A549 (cell line): ENCODE measurements around the gene RPUSD2. TPM values are rescaled to one million over a fixed set of nuclear protein-coding genes. Genes with fewer than 3 reads are reported as not detected.

Source experiments
- ATAC-seq, 2 experiments: fragments of 200-7000 bp in 1 of 2; fragments of >200 bp in 1 of 2; cut with Nextera tagmentation in 1 of 2; cut with Tn5 transposase in 1 of 2; 3 replicates each; pipeline versions ENCODE4 v1.8.0 to v1.9.1; 2018 to 2020; ENCODE audit warnings: mild to moderate bottlenecking in 1 of 2, moderate library complexity in 1 of 2
- CTCF ChIA-PET: fragments of 300-600 bp; sonication (Branson Sonifier 250); formaldehyde crosslinking; extraction: SDS; loops from one replicate; lab custom pipeline; 2021; ENCODE audit warnings: antibody characterized with exemption, inconsistent platforms; lab: Yijun Ruan, JAX
- POLR2A ChIA-PET: fragments of 350-600 bp; formaldehyde crosslinking; extraction: SDS; loops from one replicate; lab custom pipeline; 2021; ENCODE audit warnings: antibody characterized with exemption, inconsistent platforms; lab: Yijun Ruan, JAX
- DNase-seq, 2 experiments: peaks; one replicate each; pipeline versions ENCODE4 v3.0.0 to v3.0.0-alpha.2; 2011 to 2016; ENCODE audit warnings: low read depth in 1 of 2, low spot score in 1 of 2
- FAIRE-seq: peaks from 2 replicates; lab custom pipeline; 2011; peaks lifted over from hg19 to GRCh38; lab: Jason Lieb, UNC
- H3K27ac ChIP-seq, 2 experiments: fragments of >200 bp; sonication (Bioruptor Twin); formaldehyde crosslinking; 3 replicates each; pipeline ENCODE4 v1.5.1; 2016 to 2017
- H3K4me1 ChIP-seq: fragments of >200 bp; sonication (Bioruptor Twin); formaldehyde crosslinking; 3 replicates; pipeline ENCODE4 v1.6.1; 2016
- H3K4me2 ChIP-seq: fragments of >200 bp; sonication (Bioruptor Twin); formaldehyde crosslinking; 3 replicates; pipeline ENCODE4 v1.6.1; 2016
- H3K4me3 ChIP-seq: fragments of >200 bp; sonication (Bioruptor Twin); formaldehyde crosslinking; 3 replicates; pipeline ENCODE4 v1.5.1; 2016
- H3K9me3 ChIP-seq: fragments of >200 bp; sonication (Bioruptor Twin); formaldehyde crosslinking; 3 replicates; pipeline ENCODE4 v1.6.1; 2016
- BCL3 ChIP-seq: fragments of >200 bp; sonication (Bioruptor Twin); formaldehyde crosslinking; IDR thresholded peaks from 3 replicates; pipeline ENCODE4 v1.6.1; 2016
- BHLHE40 ChIP-seq: IDR thresholded peaks from 2 replicates; pipeline ENCODE4 v1.6.1; 2012; ENCODE audit warnings: low read depth, low read length, inconsistent platforms
- CBX2 ChIP-seq: fragments of 200-600 bp; sonication (generic); IDR thresholded peaks from 2 replicates; pipeline ENCODE4 v1.6.1; 2016; ENCODE audit warnings: low read depth, mild to moderate bottlenecking, borderline replicate concordance
- CBX8 ChIP-seq: fragments of 200-600 bp; sonication (generic); IDR thresholded peaks from 2 replicates; pipeline ENCODE4 v1.6.1; 2016
- EHF ChIP-seq: fragments of 250-450 bp; sonication (Bioruptor Pico); IDR thresholded peaks from 2 replicates; pipeline ENCODE4 v1.5.0; 2020; ENCODE audit warnings: mild to moderate bottlenecking
- EHMT2 ChIP-seq: fragments of 200-600 bp; sonication (generic); IDR thresholded peaks from 2 replicates; pipeline ENCODE4 v1.6.1; 2016; ENCODE audit warnings: antibody characterized with exemption, low read depth, mild to moderate bottlenecking, moderate library complexity
- ELK1 ChIP-seq: fragments of 150-350 bp; IDR thresholded peaks from 2 replicates; pipeline ENCODE4 v1.6.1; 2014; ENCODE audit warnings: low read depth, mild to moderate bottlenecking, low read length
- FOSB ChIP-seq: fragments of 250-450 bp; sonication (Bioruptor Pico); IDR thresholded peaks from 2 replicates; pipeline ENCODE4 v1.5.0; 2020; ENCODE audit warnings: mild to moderate bottlenecking, moderate library complexity
- FOSL2 ChIP-seq, 2 experiments: fragments of 450-650 bp in 1 of 2; fragments of >200 bp in 1 of 2; sonication (Bioruptor Twin) in 1 of 2; formaldehyde crosslinking; IDR thresholded peaks; 2 replicates each; pipeline versions ENCODE4 v1.5.0 to v1.6.1; 2016 to 2020; ENCODE audit warnings: mild to moderate bottlenecking in 1 of 2, moderate library complexity in 1 of 2
- FOXS1 ChIP-seq: fragments of 250-450 bp; sonication (Bioruptor Pico); IDR thresholded peaks from 2 replicates; pipeline ENCODE4 v1.5.0; 2020; ENCODE audit warnings: mild to moderate bottlenecking, moderate library complexity
- HEYL ChIP-seq: fragments of 250-450 bp; sonication (Bioruptor Pico); IDR thresholded peaks from 2 replicates; pipeline ENCODE4 v1.8.0; 2021; ENCODE audit warnings: mild to moderate bottlenecking, moderate library complexity
- HOXB13 ChIP-seq: fragments of 250-450 bp; sonication (Bioruptor Pico); IDR thresholded peaks from 2 replicates; pipeline ENCODE4 v1.5.0; 2020; ENCODE audit warnings: low read depth, mild to moderate bottlenecking, moderate library complexity
- KDM5A ChIP-seq: fragments of 200-600 bp; sonication (generic); IDR thresholded peaks from 2 replicates; pipeline ENCODE4 v1.6.1; 2016; ENCODE audit warnings: antibody characterized with exemption, mild to moderate bottlenecking
- MAZ ChIP-seq: fragments of 150-350 bp; IDR thresholded peaks from 2 replicates; pipeline ENCODE4 v1.6.1; 2014; ENCODE audit warnings: antibody characterized with exemption, low read depth, low read length, borderline replicate concordance
- MYC ChIP-seq: IDR thresholded peaks from 2 replicates; pipeline ENCODE4 v1.6.1; 2012; ENCODE audit warnings: mild to moderate bottlenecking, inconsistent platforms, low read length, improper control_type of control experiment, borderline replicate concordance
- NPAS2 ChIP-seq: fragments of 250-450 bp; sonication (Bioruptor Pico); IDR thresholded peaks from 2 replicates; pipeline ENCODE4 v1.8.0; 2022; ENCODE audit warnings: mild to moderate bottlenecking, moderate library complexity, borderline replicate concordance
- NR3C1 ChIP-seq: fragments of >200 bp; sonication (Bioruptor Twin); formaldehyde crosslinking; IDR thresholded peaks from 3 replicates; pipeline ENCODE4 v1.6.1; 2017
- PBX3 ChIP-seq: IDR thresholded peaks from 2 replicates; pipeline ENCODE4 v1.6.1; 2012
- POLR2AphosphoS2 ChIP-seq: conservative IDR thresholded peaks from 2 replicates; pipeline ENCODE4 v1.6.1; 2012; ENCODE audit warnings: low read length, improper control_type of control experiment, inconsistent platforms
- RAD21 ChIP-seq, 2 experiments: fragments of >200 bp in 1 of 2; sonication (Bioruptor Twin) in 1 of 2; formaldehyde crosslinking in 1 of 2; IDR thresholded peaks in 1 of 2; conservative IDR thresholded peaks in 1 of 2; 2 replicates in 1 of 2; 3 replicates in 1 of 2; pipeline ENCODE4 v1.6.1; 2012 to 2018; ENCODE audit warnings: inconsistent platforms in 1 of 2
- RARB ChIP-seq: fragments of 250-450 bp; sonication (Bioruptor Pico); IDR thresholded peaks from 2 replicates; pipeline ENCODE4 v1.8.0; 2021; ENCODE audit warnings: mild to moderate bottlenecking, moderate library complexity
- RCOR1 ChIP-seq: fragments of 150-350 bp; IDR thresholded peaks from 2 replicates; pipeline ENCODE4 v1.6.1; 2014; ENCODE audit warnings: antibody characterized with exemption, low read length, low read depth
- RFX5 ChIP-seq: fragments of 450-650 bp; IDR thresholded peaks from 2 replicates; pipeline ENCODE4 v1.7.1; 2014; ENCODE audit warnings: antibody characterized with exemption, mild to moderate bottlenecking, moderate library complexity
- RNF2 ChIP-seq: fragments of 200-600 bp; sonication (generic); IDR thresholded peaks from 2 replicates; pipeline ENCODE4 v1.6.1; 2016; ENCODE audit warnings: low read depth, mild to moderate bottlenecking, antibody characterized with exemption, moderate library complexity, borderline replicate concordance
- TFCP2L1 ChIP-seq: fragments of 250-450 bp; sonication (Bioruptor Pico); IDR thresholded peaks from 2 replicates; pipeline ENCODE4 v1.5.0; 2021; ENCODE audit warnings: mild to moderate bottlenecking
- TP53 ChIP-seq: fragments of 250-450 bp; sonication (Bioruptor Pico); IDR thresholded peaks from 2 replicates; pipeline ENCODE4 v1.5.0; 2021; ENCODE audit warnings: mild to moderate bottlenecking, moderate library complexity
- ZNF302 ChIP-seq: fragments of 250-450 bp; sonication (Bioruptor Pico); IDR thresholded peaks from 2 replicates; pipeline ENCODE4 v1.9.0; 2021; ENCODE audit warnings: inconsistent platforms, mild to moderate bottlenecking, moderate library complexity
- ZSCAN20 ChIP-seq: fragments of 250-450 bp; sonication (Bioruptor Pico); IDR thresholded peaks from 2 replicates; pipeline ENCODE4 v1.8.0; 2022; ENCODE audit warnings: mild to moderate bottlenecking, moderate library complexity
- whole genome bisulfite sequencing: methylation state at CpG from one replicate; pipeline ENCODE4 v1.1.6; 2017; ENCODE audit errors: missing lambda C conversion rate; 5-methylcytosine and 5-hydroxymethylcytosine counted together
- polyA plus RNA-seq, 4 experiments: library from polyadenylated mRNA; depleted of rRNA in 3 of 4; stranded (reverse); fragments of >200 nt; fragmentation: RNase III in 1 of 4; extraction: RNeasy Plus Mini Kit Qiagen cat#74134 plus additional on column Dnase treatment in 1 of 4; gene quantifications; 2 replicates in 3 of 4; 3 replicates in 1 of 4; pipeline ENCODE4 v1.2.3, GENCODE V29; 2011 to 2017

The RPUSD2 gene
- polyA plus RNA-seq, 2 of the 4 experiments (the other 2 are of a cell fraction): 6.7 to 9.9 TPM

GRCh38 chr15:40598126-40598525 is 29.0 kb downstream of the RPUSD2 start:
- CTCF ChIA-PET: interaction anchor here (0.7 to 1.8 kb wide), 4 partner anchors 8 to 294 kb away, joined by 3 to 7 read pairs (median 4); no protein-coding TSS in a partner anchor
- no peak for DNase-seq

GRCh38 chr15:40598672-40599071 is 29.6 kb downstream of the RPUSD2 start:
- Histone ChIP-seq H3K4me2 (no peak overlapping the region), H3K9me3 (no peaks in the 10 kb centered on the region), H3K27ac (no peak overlapping the region), H3K4me3 (no peak overlapping the region), H3K4me1 (peaks cover 14% of the 10 kb centered on the region; the same call in 2 of the 3 replicates)
- ChIA-PET CTCF (interaction anchor here (0.7 to 1.8 kb wide), 4 partner anchors 9 to 293 kb away, joined by 3 to 7 read pairs (median 4); no protein-coding TSS in a partner anchor), POLR2A (interaction anchor here (0.6 kb wide), 1 partner anchor 9 kb away, joined by 3 read pairs; no protein-coding TSS in a partner anchor)
- TF ChIP-seq ZNF302 (CRISPR knock-in tag) (no peak), EHF (CRISPR knock-in tag) (no peak), EHMT2 (no peak), CBX2 (no peak), RFX5 (no peak), NPAS2 (no peak), MAZ (no peak), NR3C1 (no peak), BCL3 (no peak), HOXB13 (CRISPR knock-in tag) (no peak), TP53 (CRISPR knock-in tag) (no peak), RNF2 (no peak), MYC (no peak)
- FAIRE-seq (no peak), DNase-seq (no peak), ATAC-seq (no peak)
- WGBS: 77% methylated on average over 4 of the region's 4 CpGs

More at GRCh38 chr15:40598126-40598525, 29.0 kb downstream of the RPUSD2 start:
- H3K4me3 ChIP-seq: no peak overlapping the region
- no peak overlapping the region for H3K4me2 ChIP-seq
- no peaks in the 10 kb centered on the region for H3K9me3 ChIP-seq
- no peak for FAIRE-seq
- H3K27ac ChIP-seq: no peak overlapping the region
- peaks cover 18% of the 10 kb centered on the region; the same call in 2 of the 3 replicates for H3K4me1 ChIP-seq
- no peak for ATAC-seq
- no peak for TF ChIP-seq ELK1
- no peak for TF ChIP-seq HEYL (CRISPR knock-in tag)
- TF ChIP-seq RARB (CRISPR knock-in tag): no peak
- no peak for TF ChIP-seq KDM5A
- TF ChIP-seq FOXS1: no peak
- TF ChIP-seq POLR2AphosphoS2: no peak
- no peak for TF ChIP-seq BHLHE40
- TF ChIP-seq EHMT2: no peak
- no peak for TF ChIP-seq NR3C1
- no peak for TF ChIP-seq ZNF302 (CRISPR knock-in tag)
- no peak for TF ChIP-seq RAD21 (conservative IDR thresholded peaks at IDR 0.05 in 1 of 2, IDR thresholded peaks at IDR 0.05 in 1 of 2)
- no peak for TF ChIP-seq MAZ
- TF ChIP-seq TFCP2L1: no peak
- WGBS: 34% methylated on average over 3 of the region's 3 CpGs
- POLR2A ChIA-PET: no interaction called here

GRCh38 chr15:40600956-40601355 is 31.9 kb downstream of the RPUSD2 start:
- FAIRE-seq (no peak), DNase-seq (no peak), ATAC-seq (no peak)
- WGBS: 94% methylated on average over 12 of the region's 12 CpGs
- Histone ChIP-seq H3K9me3 (no peaks in the 10 kb centered on the region), H3K27ac (no peak overlapping the region), H3K4me2 (no peak overlapping the region), H3K4me3 (no peak overlapping the region), H3K4me1 (peaks cover 10% of the 10 kb centered on the region; the same call in 2 of the 3 replicates)
- ChIA-PET CTCF (interaction anchor here (1.2 to 2.2 kb wide), 3 partner anchors 9 to 14 kb away, joined by 3 to 8 read pairs (median 3); no protein-coding TSS in a partner anchor), POLR2A (no interaction called here)
- TF ChIP-seq FOSB (CRISPR knock-in tag) (no peak), CBX8 (no peak), PBX3 (no peak), RCOR1 (no peak), FOSL2 (IDR thresholded peaks at IDR 0.05) (no peak), FOSL2 (CRISPR knock-in tag; IDR thresholded peaks at IDR 0.05) (no peak), EHF (CRISPR knock-in tag) (no peak), ZSCAN20 (CRISPR knock-in tag) (no peak)
